Esophagus squamous epithelium (tissue), 4 donors: Measurements from ENCODE around the gene CHAF1A.

Experiments
- POLR2A ChIP-seq, 4 donors: fragments of 450-650 bp; IDR thresholded peaks; one replicate each; pipeline ENCODE4 v1.6.1; 2017; ENCODE audit warnings: antibody characterized with exemption in 4 of 4, mild to moderate bottlenecking in 4 of 4, moderate library complexity in 3 of 4
- TF ChIP-seq, protein P1 (sequence below), 6 experiments: fragments of 450-650 bp in 4 of 6; fragments of 200-600 bp in 2 of 6; sonication (generic) in 2 of 6; IDR thresholded peaks; one replicate each; pipeline ENCODE4 v1.5.1; 2016 to 2019; ENCODE audit warnings: antibody characterized with exemption in 6 of 6, mild to moderate bottlenecking in 4 of 6, moderate library complexity in 4 of 6

DNA sequence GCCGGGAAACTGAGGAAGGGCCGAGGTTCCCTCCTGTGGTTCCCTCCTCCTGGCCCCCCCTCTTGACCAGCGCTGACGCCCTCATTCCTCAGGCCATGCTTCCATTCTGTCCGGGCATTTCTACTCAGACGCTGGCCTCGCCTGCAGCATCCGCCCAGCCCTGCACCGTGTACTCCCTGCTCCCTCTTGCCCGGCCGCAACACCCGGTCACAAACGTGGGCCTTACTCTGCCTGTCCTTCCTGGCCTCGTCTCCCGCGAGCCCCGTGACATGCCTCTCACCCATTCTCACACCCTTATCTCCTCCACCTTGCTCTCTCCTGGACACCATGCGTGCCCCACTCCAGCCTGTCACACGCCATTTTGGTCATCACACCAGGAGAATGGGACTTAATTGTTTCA lies 80.9 kb downstream of the CHAF1A start:
- TF ChIP-seq, protein P1, sequence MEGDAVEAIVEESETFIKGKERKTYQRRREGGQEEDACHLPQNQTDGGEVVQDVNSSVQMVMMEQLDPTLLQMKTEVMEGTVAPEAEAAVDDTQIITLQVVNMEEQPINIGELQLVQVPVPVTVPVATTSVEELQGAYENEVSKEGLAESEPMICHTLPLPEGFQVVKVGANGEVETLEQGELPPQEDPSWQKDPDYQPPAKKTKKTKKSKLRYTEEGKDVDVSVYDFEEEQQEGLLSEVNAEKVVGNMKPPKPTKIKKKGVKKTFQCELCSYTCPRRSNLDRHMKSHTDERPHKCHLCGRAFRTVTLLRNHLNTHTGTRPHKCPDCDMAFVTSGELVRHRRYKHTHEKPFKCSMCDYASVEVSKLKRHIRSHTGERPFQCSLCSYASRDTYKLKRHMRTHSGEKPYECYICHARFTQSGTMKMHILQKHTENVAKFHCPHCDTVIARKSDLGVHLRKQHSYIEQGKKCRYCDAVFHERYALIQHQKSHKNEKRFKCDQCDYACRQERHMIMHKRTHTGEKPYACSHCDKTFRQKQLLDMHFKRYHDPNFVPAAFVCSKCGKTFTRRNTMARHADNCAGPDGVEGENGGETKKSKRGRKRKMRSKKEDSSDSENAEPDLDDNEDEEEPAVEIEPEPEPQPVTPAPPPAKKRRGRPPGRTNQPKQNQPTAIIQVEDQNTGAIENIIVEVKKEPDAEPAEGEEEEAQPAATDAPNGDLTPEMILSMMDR (IDR thresholded peaks at IDR 0.05), result no peak
- TF ChIP-seq POLR2A (IDR thresholded peaks at IDR 0.05), result no peak
